Measurements from ENCODE around the gene MYO16. TPM values are rescaled to one million over a fixed set of nuclear protein-coding genes. Genes with fewer than 3 reads are reported as not detected.

The MYO16 gene
- total and polyA plus RNA-seq, 2 experiments from 2014 or later: 0.13 to 0.23 TPM

DNA sequence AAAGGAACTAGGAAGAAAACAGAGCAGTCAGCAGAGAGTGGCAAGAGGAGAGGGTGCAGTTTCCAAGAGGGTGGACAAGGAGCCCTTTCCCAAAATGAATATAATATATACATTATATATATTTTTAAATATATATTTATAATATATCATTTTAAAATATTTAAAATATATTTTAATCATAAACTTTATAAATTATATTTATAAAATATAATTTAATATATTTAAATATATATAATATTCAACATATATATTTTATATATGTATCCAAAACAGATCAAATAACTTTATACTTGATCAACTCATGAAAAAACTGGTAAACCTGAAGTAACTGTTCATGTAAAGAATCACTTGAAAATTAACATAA lies 328.6 kb downstream of the MYO16 start:
- Histone ChIP-seq H3K36me3 (replicated peaks; ENCODE audit: insufficient read depth, low read depth) (no peaks in the 10 kb centered on the region), H2AFZ (no peak overlapping the region), H3K9me2 (replicated peaks; ENCODE audit: insufficient read depth) (no peaks in the 10 kb centered on the region), H4K20me1 (ENCODE audit: insufficient read depth, poor library complexity, severe bottlenecking) (no peaks in the 10 kb centered on the region), H3K27ac (no peak overlapping the region), H3K4me1 (ENCODE audit: insufficient read depth) (no peaks in the 10 kb centered on the region), H3K27me3 (no peaks in the 10 kb centered on the region), H3K9me3 (ENCODE audit: low read depth) (no peaks in the 10 kb centered on the region), H3K4me3 (no peak overlapping the region), H3K4me2 (no peak overlapping the region), H3K79me2 (no peaks in the 10 kb centered on the region)
- TF ChIP-seq EZH2phosphoT487 (IDR thresholded peaks at IDR 0.05; ENCODE audit: low read depth, severe bottlenecking, unreplicated experiment) (no peak), EZH2 (IDR thresholded peaks at IDR 0.05; ENCODE audit: borderline replicate concordance) (no peak)
- TF ChIP-seq, protein P1, sequence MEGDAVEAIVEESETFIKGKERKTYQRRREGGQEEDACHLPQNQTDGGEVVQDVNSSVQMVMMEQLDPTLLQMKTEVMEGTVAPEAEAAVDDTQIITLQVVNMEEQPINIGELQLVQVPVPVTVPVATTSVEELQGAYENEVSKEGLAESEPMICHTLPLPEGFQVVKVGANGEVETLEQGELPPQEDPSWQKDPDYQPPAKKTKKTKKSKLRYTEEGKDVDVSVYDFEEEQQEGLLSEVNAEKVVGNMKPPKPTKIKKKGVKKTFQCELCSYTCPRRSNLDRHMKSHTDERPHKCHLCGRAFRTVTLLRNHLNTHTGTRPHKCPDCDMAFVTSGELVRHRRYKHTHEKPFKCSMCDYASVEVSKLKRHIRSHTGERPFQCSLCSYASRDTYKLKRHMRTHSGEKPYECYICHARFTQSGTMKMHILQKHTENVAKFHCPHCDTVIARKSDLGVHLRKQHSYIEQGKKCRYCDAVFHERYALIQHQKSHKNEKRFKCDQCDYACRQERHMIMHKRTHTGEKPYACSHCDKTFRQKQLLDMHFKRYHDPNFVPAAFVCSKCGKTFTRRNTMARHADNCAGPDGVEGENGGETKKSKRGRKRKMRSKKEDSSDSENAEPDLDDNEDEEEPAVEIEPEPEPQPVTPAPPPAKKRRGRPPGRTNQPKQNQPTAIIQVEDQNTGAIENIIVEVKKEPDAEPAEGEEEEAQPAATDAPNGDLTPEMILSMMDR (IDR thresholded peaks at IDR 0.05; ENCODE audit: poor library complexity): no peak
- DNase-seq (ENCODE audit: low spot score): no peak

DNA sequence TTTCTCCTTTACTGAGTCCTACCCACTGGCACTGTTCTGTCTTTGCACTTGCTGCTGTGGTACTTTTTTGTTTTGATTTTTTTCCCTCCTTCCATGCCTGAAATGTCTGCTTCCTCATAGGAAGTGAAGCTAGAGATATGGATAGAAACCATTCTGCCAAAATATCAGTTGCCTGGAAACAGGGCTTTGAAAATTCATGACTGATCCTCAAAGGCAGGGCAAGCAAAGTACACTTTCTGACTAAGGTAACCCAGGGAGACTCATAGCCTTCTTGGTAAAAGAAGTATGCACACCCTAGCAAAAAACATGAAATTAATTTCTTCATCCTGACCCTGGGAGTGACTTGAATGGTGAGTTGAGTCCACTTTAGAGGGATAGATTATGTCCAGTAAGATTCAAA lies 329.8 kb downstream of the MYO16 start:
- no peak overlapping the region for H3K27ac ChIP-seq

DNA sequence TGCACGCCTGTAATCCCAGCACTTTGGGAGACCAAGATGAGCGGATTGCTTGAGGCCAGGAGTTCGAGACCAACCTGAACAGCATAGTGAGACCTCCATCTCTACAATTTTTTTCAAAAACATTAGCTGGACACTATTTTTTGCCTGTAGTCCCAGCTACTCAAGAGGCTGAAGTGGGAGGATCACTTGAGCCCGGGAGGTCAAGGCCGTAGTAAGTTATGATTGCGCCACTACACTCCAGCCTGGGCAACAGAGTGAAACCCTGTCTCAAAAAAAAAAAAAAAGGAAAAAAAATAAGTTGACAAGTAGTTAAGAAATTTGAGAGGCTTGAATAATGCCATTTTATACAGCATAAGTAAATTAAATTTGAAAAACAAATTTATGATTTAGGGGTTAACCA lies 330.6 kb downstream of the MYO16 start:
- TF ChIP-seq EZH2phosphoT487 (IDR thresholded peaks at IDR 0.05; ENCODE audit: low read depth, severe bottlenecking, unreplicated experiment) (no peak), EZH2 (IDR thresholded peaks at IDR 0.05; ENCODE audit: borderline replicate concordance) (no peak)
- TF ChIP-seq, protein P1 (IDR thresholded peaks at IDR 0.05; ENCODE audit: poor library complexity): no peak
- no peak overlapping the region for H3K4me3 ChIP-seq
- no peak overlapping the region for H3K4me2 ChIP-seq
- no peaks in the 10 kb centered on the region for H3K27me3 ChIP-seq
- WGBS (ENCODE audit: low lambda C conversion rate, missing lambda C conversion rate): 95% methylated on average over 6 of the region's 6 CpGs
- no peaks in the 10 kb centered on the region for H4K20me1 ChIP-seq (ENCODE audit: insufficient read depth, poor library complexity, severe bottlenecking)
- no peak overlapping the region for H3K27ac ChIP-seq
- no peaks in the 10 kb centered on the region for H3K36me3 ChIP-seq (replicated peaks; ENCODE audit: insufficient read depth, low read depth)
- no peaks in the 10 kb centered on the region for H3K9me2 ChIP-seq (replicated peaks; ENCODE audit: insufficient read depth)
- no peaks in the 10 kb centered on the region for H3K79me2 ChIP-seq
- no peaks in the 10 kb centered on the region for H3K9me3 ChIP-seq (ENCODE audit: low read depth)
- no peaks in the 10 kb centered on the region for H3K4me1 ChIP-seq (ENCODE audit: insufficient read depth)
- no peak for DNase-seq (ENCODE audit: low spot score)
- H2AFZ ChIP-seq: no peak overlapping the region

More for the DNA sequence above, 329.8 kb downstream of the MYO16 start:
- H3K79me2 ChIP-seq: no peaks in the 10 kb centered on the region
- DNase-seq (ENCODE audit: low spot score): no peak
- no peak for TF ChIP-seq EZH2phosphoT487 (IDR thresholded peaks at IDR 0.05; ENCODE audit: low read depth, severe bottlenecking, unreplicated experiment)
- TF ChIP-seq EZH2 (IDR thresholded peaks at IDR 0.05; ENCODE audit: borderline replicate concordance): no peak
- TF ChIP-seq, protein P1 (IDR thresholded peaks at IDR 0.05; ENCODE audit: poor library complexity): no peak
- H3K4me2 ChIP-seq: no peak overlapping the region
- no peak overlapping the region for H3K4me3 ChIP-seq
- H3K4me1 ChIP-seq (ENCODE audit: insufficient read depth): no peaks in the 10 kb centered on the region
- no peaks in the 10 kb centered on the region for H3K36me3 ChIP-seq (replicated peaks; ENCODE audit: insufficient read depth, low read depth)
- H3K9me2 ChIP-seq (replicated peaks; ENCODE audit: insufficient read depth): no peaks in the 10 kb centered on the region
- no peak overlapping the region for H2AFZ ChIP-seq
- no peaks in the 10 kb centered on the region for H3K9me3 ChIP-seq (ENCODE audit: low read depth)
- no peaks in the 10 kb centered on the region for H3K27me3 ChIP-seq
- no peaks in the 10 kb centered on the region for H4K20me1 ChIP-seq (ENCODE audit: insufficient read depth, poor library complexity, severe bottlenecking)

DNA sequence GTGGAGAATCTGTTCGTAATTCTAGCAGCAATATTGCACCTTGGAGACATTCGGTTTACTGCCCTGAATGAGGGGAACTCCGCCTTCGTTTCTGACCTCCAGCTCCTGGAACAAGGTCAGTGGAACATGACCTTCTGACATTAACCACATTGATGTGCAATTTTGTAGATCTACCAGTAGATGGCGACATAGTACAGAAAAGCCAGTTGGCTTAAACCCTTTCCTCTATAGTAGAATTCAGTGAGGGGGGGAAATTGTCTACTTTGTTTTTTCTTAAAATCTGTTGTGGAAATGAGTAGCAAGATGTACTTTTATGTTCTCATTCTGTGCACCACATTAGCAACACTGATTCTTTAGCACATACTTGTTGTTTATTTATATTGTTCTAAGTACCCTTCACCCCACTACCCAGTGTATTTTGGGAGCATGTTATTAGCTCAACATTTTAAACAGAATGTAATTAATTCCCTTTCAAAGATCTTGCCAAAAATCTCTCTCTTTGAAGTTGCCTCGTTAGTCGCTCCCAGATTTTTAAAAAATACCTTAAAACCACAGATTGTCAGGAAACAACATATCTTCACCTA lies 332.2 kb downstream of the MYO16 start:
- H4K20me1 ChIP-seq (ENCODE audit: insufficient read depth, poor library complexity, severe bottlenecking): no peaks in the 10 kb centered on the region
- H3K79me2 ChIP-seq: no peaks in the 10 kb centered on the region
- no peaks in the 10 kb centered on the region for H3K9me2 ChIP-seq (replicated peaks; ENCODE audit: insufficient read depth)
- TF ChIP-seq EZH2phosphoT487 (IDR thresholded peaks at IDR 0.05; ENCODE audit: low read depth, severe bottlenecking, unreplicated experiment): no peak
- TF ChIP-seq, protein P1 (IDR thresholded peaks at IDR 0.05; ENCODE audit: poor library complexity): peak; percentile 95
- no peaks in the 10 kb centered on the region for H3K27me3 ChIP-seq
- no peaks in the 10 kb centered on the region for H3K4me1 ChIP-seq (ENCODE audit: insufficient read depth)
- no peaks in the 10 kb centered on the region for H3K36me3 ChIP-seq (replicated peaks; ENCODE audit: insufficient read depth, low read depth)
- peak; percentile 79 for DNase-seq (ENCODE audit: low spot score)
- no peak overlapping the region for H3K4me3 ChIP-seq
- H3K27ac ChIP-seq: no peak overlapping the region
- WGBS (ENCODE audit: low lambda C conversion rate, missing lambda C conversion rate): 7% methylated on average over 7 of the region's 7 CpGs
- no peaks in the 10 kb centered on the region for H3K9me3 ChIP-seq (ENCODE audit: low read depth)
- no peak overlapping the region for H2AFZ ChIP-seq
- no peak overlapping the region for H3K4me2 ChIP-seq

Data from hepatocyte (in vitro differentiated cells).